ENCODE data around the gene METTL9. TPM values are rescaled to one million over a fixed set of nuclear protein-coding genes. Genes with fewer than 3 reads are reported as not detected.

METTL9 gene
- total RNA-seq, 4 donors from 2014 or later: 73.5 to 231 (median 131) TPM

- H3K9me3 ChIP-seq: no peaks in the 10 kb centered on the region
- H3K4me3 ChIP-seq: no peak overlapping the region
- no peaks in the 10 kb centered on the region for H3K27me3 ChIP-seq
- no peak overlapping the region for H3K27ac ChIP-seq
- no peak for DNase-seq
- no peaks in the 10 kb centered on the region for H3K4me1 ChIP-seq
- intact Hi-C loops (cut with DNase I; ENCODE audit: low total_unique reads): no loop called here
- no peaks in the 10 kb centered on the region for H3K36me3 ChIP-seq
- TF ChIP-seq CTCF (IDR thresholded peaks at IDR 0.05): no peak
- TF ChIP-seq POLR2A (IDR thresholded peaks at IDR 0.05): no peak
Observed at GRCh38 chr16:21590796-21591195, 8.6 kb upstream of the METTL9 start.

DNA sequence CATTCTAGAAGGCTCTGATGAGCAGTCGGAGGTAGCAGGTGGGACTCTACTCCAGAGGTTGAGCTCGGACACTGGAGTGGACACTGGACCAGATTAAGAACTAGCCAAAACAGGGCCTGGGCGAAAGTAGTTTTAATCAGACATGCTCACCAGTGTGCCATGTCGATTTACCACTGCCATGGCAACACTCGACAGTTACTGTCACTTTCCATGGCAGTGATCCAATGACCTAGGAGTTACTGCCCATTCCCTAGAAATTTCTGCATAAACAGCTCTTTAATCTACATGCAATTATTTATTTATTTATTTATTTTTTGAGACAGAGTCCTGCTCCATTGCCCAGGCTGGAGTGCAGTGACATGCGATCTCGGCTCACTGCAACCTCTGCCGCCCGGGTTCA is 7.2 kb upstream of the METTL9 start:
- Histone ChIP-seq H3K4me3 (no peak overlapping the region), H3K36me3 (no peaks in the 10 kb centered on the region), H3K27me3 (no peaks in the 10 kb centered on the region), H3K4me1 (no peaks in the 10 kb centered on the region), H3K9me3 (no peaks in the 10 kb centered on the region), H3K27ac (no peak overlapping the region)
- TF ChIP-seq CTCF (IDR thresholded peaks at IDR 0.05) (no peak), POLR2A (IDR thresholded peaks at IDR 0.05) (no peak)
- intact Hi-C loops (cut with DNase I; ENCODE audit: low total_unique reads): no loop called here
- DNase-seq: no peak

DNA sequence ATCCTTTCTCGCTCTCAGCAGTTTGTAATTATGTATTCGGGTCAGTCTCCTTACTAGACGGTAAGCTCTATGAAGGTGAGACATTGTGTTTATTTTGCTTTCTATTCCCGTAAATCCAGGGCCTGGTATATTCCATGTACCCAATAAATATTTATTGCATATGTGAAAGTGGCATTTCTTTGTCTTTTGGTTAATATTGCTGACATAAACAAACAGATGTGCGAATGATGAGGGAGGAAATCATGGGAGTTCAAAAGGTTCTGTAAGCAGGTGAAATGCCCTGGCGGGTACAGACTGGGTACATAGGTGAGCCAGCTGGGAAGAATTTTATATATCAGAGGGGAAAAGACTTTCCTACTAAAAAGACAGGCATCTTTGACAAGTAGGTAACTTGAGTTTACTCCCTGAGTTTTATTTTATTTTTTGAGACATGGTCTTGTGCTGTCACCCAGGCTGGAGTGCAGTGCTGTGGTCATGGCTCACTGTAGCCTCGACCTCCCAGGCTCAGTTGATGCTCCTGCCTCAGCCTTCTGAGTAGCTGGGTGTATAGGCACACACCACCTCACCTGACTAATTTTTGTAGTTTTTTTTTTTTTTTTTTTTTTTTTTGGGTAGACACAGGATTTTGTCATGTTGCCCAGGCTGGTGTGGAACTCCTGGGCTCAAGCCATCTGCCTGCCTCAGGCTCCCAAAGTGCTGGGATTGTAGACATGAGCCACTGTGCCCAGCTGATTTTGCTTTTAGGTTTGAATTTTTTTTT is 5.7 kb upstream of the METTL9 start:
- DNase-seq: no peak
- Histone ChIP-seq H3K4me1 (no peaks in the 10 kb centered on the region), H3K4me3 (no peak overlapping the region), H3K27ac (no peak overlapping the region), H3K27me3 (no peaks in the 10 kb centered on the region), H3K36me3 (no peaks in the 10 kb centered on the region), H3K9me3 (no peaks in the 10 kb centered on the region)
- no peak for TF ChIP-seq POLR2A (IDR thresholded peaks at IDR 0.05)
- no peak for TF ChIP-seq CTCF (IDR thresholded peaks at IDR 0.05)
- intact Hi-C loops (cut with DNase I; ENCODE audit: low total_unique reads): no loop called here

- Histone ChIP-seq H3K27me3 (no peaks in the 10 kb centered on the region), H3K4me1 (peaks cover 0 to 7% of the 10 kb centered on the region in 2 donors), H3K4me3 (no peak overlapping the region), H3K36me3 (no peaks in the 10 kb centered on the region), H3K27ac (no peak overlapping the region), H3K9me3 (no peaks in the 10 kb centered on the region)
- TF ChIP-seq CTCF (IDR thresholded peaks at IDR 0.05): no peak
- no peak for TF ChIP-seq POLR2A (IDR thresholded peaks at IDR 0.05)
- no peak for DNase-seq
- intact Hi-C loops (cut with DNase I; ENCODE audit: low total_unique reads): no loop called here
Observed at GRCh38 chr16:21597561-21598030, 1.8 kb upstream of the METTL9 start.

DNA sequence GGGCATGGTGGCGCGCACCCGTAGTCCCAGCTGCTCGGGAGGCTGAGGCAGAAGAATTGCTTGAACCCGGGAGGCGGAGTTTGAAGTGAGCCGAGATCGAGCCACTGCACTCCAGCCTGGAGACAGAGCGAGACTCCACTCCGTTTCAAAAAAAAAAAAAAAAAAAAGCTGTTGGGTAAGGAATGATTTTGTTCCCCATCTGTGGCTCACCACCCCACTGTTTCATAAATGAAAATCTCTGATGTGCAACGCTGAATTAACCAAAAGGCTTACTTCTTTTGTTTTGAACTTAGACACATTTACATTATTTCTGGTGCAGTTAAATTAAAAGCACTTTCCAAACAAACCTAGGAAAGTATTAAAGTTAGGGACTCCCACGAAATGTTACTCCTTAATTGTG is 1.2 kb upstream of the METTL9 start:
- no peak for DNase-seq

More for the DNA sequence above, 1.2 kb upstream of the METTL9 start:
- TF ChIP-seq POLR2A (IDR thresholded peaks at IDR 0.05) (no peak), CTCF (IDR thresholded peaks at IDR 0.05) (no peak)
- Histone ChIP-seq H3K36me3 (no peaks in the 10 kb centered on the region), H3K27me3 (no peaks in the 10 kb centered on the region), H3K9me3 (no peaks in the 10 kb centered on the region), H3K4me1 (peaks cover 0 to 7% of the 10 kb centered on the region in 2 donors), H3K27ac (peak overlapping the region in 1 of 2 donors; percentile 95), H3K4me3 (no peak overlapping the region)
- intact Hi-C loops (cut with DNase I; ENCODE audit: low total_unique reads): no loop called here

Data from uterus (tissue), 4 donors.